Measurements from ENCODE around the gene CDC25B. TPM values are rescaled to one million over a fixed set of nuclear protein-coding genes. Genes with fewer than 3 reads are reported as not detected.
"Not testable (repeated sequence)": the region's sequence is repeated elsewhere in the genome, so short reads cannot be mapped to it uniquely, and the experiment has no call there.

Gene CDC25B
- total and polyA plus RNA-seq, 2 experiments from 2014 or later = 15.1 to 21.9 TPM

GRCh38 chr20:3839328-3839727 is 43.2 kb downstream of the CDC25B start:
- Histone ChIP-seq H3K4me2 (no peak overlapping the region), H3K36me3 (replicated peaks; ENCODE audit: insufficient read depth, low read depth) (no peaks in the 10 kb centered on the region), H3K27ac (no peak overlapping the region), H3K27me3 (no peaks in the 10 kb centered on the region), H3K9me3 (ENCODE audit: low read depth) (no peaks in the 10 kb centered on the region), H3K9me2 (replicated peaks; ENCODE audit: insufficient read depth) (no peaks in the 10 kb centered on the region), H3K4me1 (ENCODE audit: insufficient read depth) (no peaks in the 10 kb centered on the region), H4K20me1 (ENCODE audit: insufficient read depth, poor library complexity, severe bottlenecking) (no peaks in the 10 kb centered on the region), H3K79me2 (no peaks in the 10 kb centered on the region), H3K4me3 (no peak overlapping the region), H2AFZ (no peak overlapping the region)
- no peak for TF ChIP-seq EZH2phosphoT487 (IDR thresholded peaks at IDR 0.05; ENCODE audit: low read depth, severe bottlenecking, unreplicated experiment)
- no peak for TF ChIP-seq CTCF (IDR thresholded peaks at IDR 0.05; ENCODE audit: poor library complexity)
- TF ChIP-seq EZH2 (IDR thresholded peaks at IDR 0.05; ENCODE audit: borderline replicate concordance) = no peak
- no peak for DNase-seq (ENCODE audit: low spot score)
- WGBS (ENCODE audit: low lambda C conversion rate, missing lambda C conversion rate) = 64% methylated on average over 3 of the region's 3 CpGs

- not testable (repeated sequence) for H3K27me3 ChIP-seq; H2AFZ ChIP-seq; H3K9me2 ChIP-seq (replicated peaks; ENCODE audit: insufficient read depth); H3K36me3 ChIP-seq (replicated peaks; ENCODE audit: insufficient read depth, low read depth); H4K20me1 ChIP-seq (ENCODE audit: insufficient read depth, poor library complexity, severe bottlenecking); H3K9me3 ChIP-seq (ENCODE audit: low read depth); H3K79me2 ChIP-seq; H3K4me2 ChIP-seq; H3K27ac ChIP-seq; DNase-seq (ENCODE audit: low spot score); H3K4me1 ChIP-seq (ENCODE audit: insufficient read depth); H3K4me3 ChIP-seq
- WGBS (ENCODE audit: low lambda C conversion rate, missing lambda C conversion rate) = 91% methylated on average over 7 of the region's 7 CpGs
These were observed 44.1 kb downstream of the CDC25B start for GRCh38 chr20:3840201-3840600.

GRCh38 chr20:3842348-3842930 is 46.3 kb downstream of the CDC25B start:
- no peak overlapping the region for H2AFZ ChIP-seq

GRCh38 chr20:3843490-3843889 is 47.4 kb downstream of the CDC25B start:
- H3K36me3 ChIP-seq (replicated peaks; ENCODE audit: insufficient read depth, low read depth) = no peaks in the 10 kb centered on the region
- no peaks in the 10 kb centered on the region for H3K27me3 ChIP-seq
- no peak overlapping the region for H3K27ac ChIP-seq
- H4K20me1 ChIP-seq (ENCODE audit: insufficient read depth, poor library complexity, severe bottlenecking) = no peaks in the 10 kb centered on the region
- H3K4me1 ChIP-seq (ENCODE audit: insufficient read depth) = no peaks in the 10 kb centered on the region
- no peak for TF ChIP-seq CTCF (IDR thresholded peaks at IDR 0.05; ENCODE audit: poor library complexity)
- TF ChIP-seq EZH2phosphoT487 (IDR thresholded peaks at IDR 0.05; ENCODE audit: low read depth, severe bottlenecking, unreplicated experiment) = no peak
- TF ChIP-seq EZH2 (IDR thresholded peaks at IDR 0.05; ENCODE audit: borderline replicate concordance) = no peak
- no peaks in the 10 kb centered on the region for H3K9me3 ChIP-seq (ENCODE audit: low read depth)
- 43% methylated on average over 5 of the region's 5 CpGs for WGBS (ENCODE audit: low lambda C conversion rate, missing lambda C conversion rate)
- peaks cover 22% of the 10 kb centered on the region for H3K79me2 ChIP-seq
- no peak for DNase-seq (ENCODE audit: low spot score)
- no peak overlapping the region for H3K4me3 ChIP-seq
- H3K4me2 ChIP-seq = no peak overlapping the region
- no peak overlapping the region for H2AFZ ChIP-seq
- no peaks in the 10 kb centered on the region for H3K9me2 ChIP-seq (replicated peaks; ENCODE audit: insufficient read depth)

More at GRCh38 chr20:3842348-3842930, 46.3 kb downstream of the CDC25B start:
- H4K20me1 ChIP-seq (ENCODE audit: insufficient read depth, poor library complexity, severe bottlenecking) = no peaks in the 10 kb centered on the region
- H3K36me3 ChIP-seq (replicated peaks; ENCODE audit: insufficient read depth, low read depth) = no peaks in the 10 kb centered on the region
- H3K79me2 ChIP-seq = peaks cover 11% of the 10 kb centered on the region
- DNase-seq (ENCODE audit: low spot score) = no peak
- no peak overlapping the region for H3K4me3 ChIP-seq
- no peaks in the 10 kb centered on the region for H3K9me3 ChIP-seq (ENCODE audit: low read depth)
- H3K27ac ChIP-seq = no peak overlapping the region
- H3K4me1 ChIP-seq (ENCODE audit: insufficient read depth) = no peaks in the 10 kb centered on the region
- TF ChIP-seq CTCF (IDR thresholded peaks at IDR 0.05; ENCODE audit: poor library complexity) (no peak), EZH2 (IDR thresholded peaks at IDR 0.05; ENCODE audit: borderline replicate concordance) (no peak), EZH2phosphoT487 (IDR thresholded peaks at IDR 0.05; ENCODE audit: low read depth, severe bottlenecking, unreplicated experiment) (no peak)
- no peak overlapping the region for H3K4me2 ChIP-seq
- WGBS (ENCODE audit: low lambda C conversion rate, missing lambda C conversion rate) = 88% methylated on average over 7 of the region's 7 CpGs
- H3K9me2 ChIP-seq (replicated peaks; ENCODE audit: insufficient read depth) = no peaks in the 10 kb centered on the region
- no peaks in the 10 kb centered on the region for H3K27me3 ChIP-seq

- not testable (repeated sequence) for DNase-seq (ENCODE audit: low spot score); H3K27me3 ChIP-seq; H3K27ac ChIP-seq; H2AFZ ChIP-seq; H3K36me3 ChIP-seq (replicated peaks; ENCODE audit: insufficient read depth, low read depth); H4K20me1 ChIP-seq (ENCODE audit: insufficient read depth, poor library complexity, severe bottlenecking); H3K4me1 ChIP-seq (ENCODE audit: insufficient read depth); H3K4me3 ChIP-seq; H3K9me3 ChIP-seq (ENCODE audit: low read depth); H3K9me2 ChIP-seq (replicated peaks; ENCODE audit: insufficient read depth); H3K4me2 ChIP-seq
- WGBS (ENCODE audit: low lambda C conversion rate, missing lambda C conversion rate) = 98% methylated on average over 9 of the region's 9 CpGs
- peaks cover 28% of the 10 kb centered on the region for H3K79me2 ChIP-seq
These were observed 48.0 kb downstream of the CDC25B start for GRCh38 chr20:3843990-3844619.
